Right ventricle myocardium inferior (tissue), 1 donor: ENCODE data around the gene NFKBIL1. TPM values are rescaled to one million over a fixed set of nuclear protein-coding genes. Genes with fewer than 3 reads are reported as not detected.
"Not testable (repeated sequence)": the region's sequence is repeated elsewhere in the genome, so short reads cannot be mapped to it uniquely, and the experiment has no call there.

Source experiments
- ATAC-seq: fragments of 200-7000 bp; cut with Tn5 transposase; one replicate; pipeline ENCODE4 v1.9.1; 2020; ENCODE audit warnings: mild to moderate bottlenecking, moderate library complexity
- DNase-seq: peaks from one replicate; pipeline ENCODE4 v3.0.0; 2021; ENCODE audit errors: missing footprints
- intact Hi-C: fragments of 100-400 bp; cut with DNase I; formaldehyde crosslinking; loops from one replicate; pipeline ENCODE4 v1.11.0; 2022
- total RNA-seq: library from RNA; stranded (reverse); fragmentation: NEBNext Ultra II Directional; extraction: Animal tissue kit (Norgen Biotek cat#: 25700); gene quantifications from one replicate; pipeline ENCODE4 v1.2.1, GENCODE V29; 2021
- donor health status: DM: no; HTN: yes; CAD: no; lungs with severe emphysema.

The NFKBIL1 gene
- total RNA-seq, 1 donor from 2014 or later: 10.8 TPM

DNA sequence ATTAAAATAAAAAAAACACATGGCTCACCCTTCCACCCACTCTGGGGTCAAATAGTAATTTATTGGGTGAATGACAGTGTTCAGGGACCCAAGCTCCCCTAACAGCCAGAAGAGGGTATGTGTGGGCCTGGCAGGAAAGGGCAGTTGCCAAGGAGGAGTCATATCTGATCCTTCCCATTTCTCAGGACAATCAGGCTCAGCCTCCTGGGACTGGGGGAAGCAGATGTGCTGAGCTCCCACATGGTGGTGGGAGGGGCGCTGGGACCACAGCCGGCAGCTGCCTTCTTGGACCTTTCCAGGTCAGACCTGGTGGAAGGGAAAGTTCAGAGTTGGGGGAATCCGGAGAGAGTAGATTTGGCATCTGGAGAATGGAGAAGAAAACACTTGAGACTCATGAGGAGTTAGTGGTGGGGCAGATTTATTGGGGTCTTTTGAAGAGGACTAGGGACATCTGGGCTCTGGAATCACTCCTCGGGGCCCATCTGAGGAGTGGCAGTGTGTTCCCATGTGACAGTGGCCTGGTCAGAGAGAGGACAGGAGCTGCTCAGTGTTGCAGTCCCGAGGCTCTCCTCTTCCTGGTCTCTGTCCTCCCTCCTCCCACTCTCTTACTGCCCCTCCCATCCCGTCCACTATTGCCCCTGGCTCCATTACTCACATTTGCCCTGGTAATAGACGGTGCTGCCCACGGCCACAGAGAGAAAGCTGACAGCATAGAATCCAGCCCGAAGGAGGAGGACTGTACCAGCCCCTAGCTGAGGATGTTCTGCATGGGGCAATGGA lies 41.7 kb downstream of the NFKBIL1 start:
- DNase-seq: no peak
- intact Hi-C loops: no loop called here
- no peak for ATAC-seq

DNA sequence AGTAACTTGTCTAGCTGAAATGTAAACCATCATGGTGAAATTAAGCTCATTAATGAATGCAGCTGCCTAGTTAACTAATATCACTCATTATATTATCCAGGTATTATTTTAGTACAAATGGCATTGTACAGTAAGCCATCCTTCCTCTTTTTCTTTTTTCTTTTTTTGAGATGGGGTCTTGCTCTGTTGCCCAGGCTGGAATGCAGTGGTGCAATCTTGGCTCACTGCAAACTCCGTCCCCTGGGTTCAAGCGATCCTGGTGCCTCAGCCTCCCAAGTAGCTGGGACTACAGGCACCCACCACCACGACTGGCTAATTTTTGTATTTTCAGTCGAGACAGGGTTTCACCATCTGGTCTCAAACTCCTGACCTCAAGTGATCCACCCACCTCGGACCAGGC lies 43.3 kb downstream of the NFKBIL1 start:
- intact Hi-C loops, DNase-seq, ATAC-seq: not testable (repeated sequence)

DNA sequence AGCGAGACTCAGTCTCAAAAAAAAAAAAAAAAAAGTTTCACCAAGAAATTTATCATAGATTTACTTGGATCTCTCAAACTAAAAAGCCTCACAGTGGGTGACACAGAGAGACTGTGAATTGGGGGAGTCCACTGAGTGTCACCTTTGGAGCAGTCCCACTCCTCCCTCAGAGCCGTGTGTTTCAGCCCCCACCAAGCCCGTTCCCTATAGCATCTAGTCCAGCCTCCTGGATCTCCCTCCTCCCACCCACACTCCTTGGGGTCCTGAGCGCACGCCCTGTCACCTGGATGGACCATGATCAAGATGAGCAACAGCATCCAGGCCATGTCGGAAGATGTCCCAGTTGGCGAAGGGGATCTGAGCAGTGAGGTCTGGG lies 45.0 kb downstream of the NFKBIL1 start:
- intact Hi-C loops: no loop called here
- DNase-seq: no peak
- ATAC-seq: no peak

DNA sequence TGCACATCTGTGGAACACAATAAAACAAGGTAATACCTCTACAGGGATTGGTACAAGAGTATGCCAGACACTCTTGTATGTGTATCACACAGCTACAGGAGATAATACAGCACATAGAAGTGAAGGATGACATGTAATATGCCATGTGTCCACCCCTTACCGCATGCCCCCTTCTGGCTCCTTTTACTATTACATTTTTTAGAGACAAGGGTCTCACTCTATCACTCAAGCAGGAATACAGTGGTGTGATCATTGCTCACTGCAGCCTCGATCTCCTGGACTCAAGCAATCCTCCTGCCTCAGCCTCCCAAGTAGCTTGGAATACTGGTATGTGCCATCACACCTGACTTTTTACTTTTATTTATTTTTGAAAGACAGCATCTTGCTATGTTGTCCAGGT lies 49.6 kb downstream of the NFKBIL1 start:
- peak; percentile 47 for ATAC-seq
- intact Hi-C loops: loop anchor here (5.0 kb wide), 1 partner anchor 100 kb away; the partner anchor contains the start of gene MICB
- no peak for DNase-seq

DNA sequence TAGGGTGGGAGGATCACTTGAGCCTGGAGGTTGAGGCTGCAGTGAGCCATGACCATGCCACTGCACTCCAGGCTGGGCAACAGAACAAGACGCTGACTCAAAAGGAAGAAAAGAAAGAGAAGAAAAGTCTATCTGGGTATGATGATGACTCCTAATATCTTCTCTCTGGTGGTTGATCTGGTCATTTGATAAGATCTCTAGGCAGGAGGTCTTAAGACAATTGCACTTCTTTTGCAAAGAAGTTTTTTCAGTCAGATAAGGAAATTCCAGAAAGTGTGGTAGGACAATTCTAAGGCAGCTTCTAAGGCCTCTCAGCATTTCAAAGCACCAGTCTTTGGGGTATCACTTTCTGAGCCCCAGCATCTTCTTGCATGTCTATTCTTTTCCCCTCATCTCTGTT lies 59.9 kb downstream of the NFKBIL1 start:
- intact Hi-C loops: no loop called here
- ATAC-seq (no peak), DNase-seq (no peak)

Other genes starting within 250 kb of the NFKBIL1 start
- gene HLA-B, start 190.4 kb upstream of the NFKBIL1 start, total RNA-seq: 465 TPM
- 8.3 TPM for gene MICA, start 144.0 kb upstream of the NFKBIL1 start, total RNA-seq
- gene MICB, start 49.5 kb upstream of the NFKBIL1 start, total RNA-seq: 1.5 TPM
- gene MCCD1, start 18.6 kb upstream of the NFKBIL1 start, total RNA-seq: not detected
- 159 TPM for gene DDX39B, start 5.6 kb upstream of the NFKBIL1 start, total RNA-seq
- gene ATP6V1G2, start 1.0 kb upstream of the NFKBIL1 start, total RNA-seq: 2.2 TPM
- not detected for gene LTA, start 24.7 kb downstream of the NFKBIL1 start, total RNA-seq
- 0.51 TPM for gene TNF, start 28.0 kb downstream of the NFKBIL1 start, total RNA-seq
- 1.6 TPM for gene LTB, start 34.8 kb downstream of the NFKBIL1 start, total RNA-seq
- 9.0 TPM for gene LST1, start 38.7 kb downstream of the NFKBIL1 start, total RNA-seq
- 0.49 TPM for gene NCR3, start 45.4 kb downstream of the NFKBIL1 start, total RNA-seq
- gene AIF1, start 67.6 kb downstream of the NFKBIL1 start, total RNA-seq: 22.1 TPM
- gene PRRC2A, start 73.1 kb downstream of the NFKBIL1 start, total RNA-seq: 82.7 TPM
- 260 TPM for gene BAG6, start 105.1 kb downstream of the NFKBIL1 start, total RNA-seq
- 0.87 TPM for gene APOM, start 108.3 kb downstream of the NFKBIL1 start, total RNA-seq
- gene C6orf47, start 113.2 kb downstream of the NFKBIL1 start, total RNA-seq: 17.0 TPM
- 17.1 TPM for gene GPANK1, start 117.4 kb downstream of the NFKBIL1 start, total RNA-seq
- gene CSNK2B, start 118.5 kb downstream of the NFKBIL1 start, total RNA-seq: 97.3 TPM
- 3.9 TPM for gene LY6G5B, start 122.4 kb downstream of the NFKBIL1 start, total RNA-seq
- gene LY6G5C, start 133.5 kb downstream of the NFKBIL1 start, total RNA-seq: 1.5 TPM
- 26.9 TPM for gene ABHD16A, start 155.7 kb downstream of the NFKBIL1 start, total RNA-seq
- gene LY6G6F, start 159.3 kb downstream of the NFKBIL1 start, total RNA-seq: not detected
- not detected for gene LY6G6D, start 167.7 kb downstream of the NFKBIL1 start, total RNA-seq
- not detected for gene LY6G6C, start 174.1 kb downstream of the NFKBIL1 start, total RNA-seq
- gene MPIG6B, start 175.8 kb downstream of the NFKBIL1 start, total RNA-seq: 0.70 TPM
- 40.6 TPM for gene DDAH2, start 181.7 kb downstream of the NFKBIL1 start, total RNA-seq
- 102 TPM for gene CLIC1, start 188.9 kb downstream of the NFKBIL1 start, total RNA-seq
- 2.0 TPM for gene MSH5, start 192.4 kb downstream of the NFKBIL1 start, total RNA-seq
- gene SAPCD1, start 215.0 kb downstream of the NFKBIL1 start, total RNA-seq: 0.57 TPM
- 12.1 TPM for gene VWA7, start 229.7 kb downstream of the NFKBIL1 start, total RNA-seq
- 29.7 TPM for gene VARS1, start 248.1 kb downstream of the NFKBIL1 start, total RNA-seq